Astrocyte of the spinal cord (primary cell): Measurements from ENCODE around the gene XRCC5.

Source experiments
- DNase-seq: peaks from one replicate; pipeline ENCODE4 v3.0.0; 2011; ENCODE audit warnings: low read depth, low spot score
- H3K4me3 ChIP-seq: 2 replicates; pipeline ENCODE4 v1.5.1; 2011; ENCODE audit warnings: low read depth, mild to moderate bottlenecking, low read length, moderate library complexity
- CTCF ChIP-seq: IDR thresholded peaks from 2 replicates; pipeline ENCODE4 v1.5.1; 2012; ENCODE audit warnings: low read depth, mild to moderate bottlenecking, low read length, inconsistent platforms
- in situ Hi-C: cut with HindIII; loops from 2 replicates; pipeline ENCODE4 v1.10.0; 2017; ENCODE audit warnings: low sequenced_read_pairs

XRCC5 gene

GRCh38 chr2:216119986-216120385 lies 10.8 kb downstream of the XRCC5 start:
- DNase-seq: no peak
- H3K4me3 ChIP-seq: no peak overlapping the region
- no peak for TF ChIP-seq CTCF
- in situ Hi-C loops: no loop called here

- no peak for TF ChIP-seq CTCF
- no peak overlapping the region for H3K4me3 ChIP-seq
- in situ Hi-C loops: no loop called here
- DNase-seq: no peak
Observed at GRCh38 chr2:216121255-216121654, 12.1 kb downstream of the XRCC5 start.

GRCh38 chr2:216126943-216127342 lies 17.8 kb downstream of the XRCC5 start:
- no peak overlapping the region for H3K4me3 ChIP-seq
- no peak for DNase-seq
- in situ Hi-C loops: no loop called here
- TF ChIP-seq CTCF: no peak

GRCh38 chr2:216130346-216130971 lies 21.3 kb downstream of the XRCC5 start:
- no peak overlapping the region for H3K4me3 ChIP-seq
- no peak for TF ChIP-seq CTCF
- in situ Hi-C loops: no loop called here
- no peak for DNase-seq

- TF ChIP-seq CTCF: no peak
- in situ Hi-C loops: no loop called here
- H3K4me3 ChIP-seq: no peak overlapping the region
- DNase-seq: no peak
Observed at GRCh38 chr2:216131175-216131926, 22.2 kb downstream of the XRCC5 start.

GRCh38 chr2:216132585-216132984 lies 23.4 kb downstream of the XRCC5 start:
- no peak overlapping the region for H3K4me3 ChIP-seq
- in situ Hi-C loops: no loop called here

More at GRCh38 chr2:216132585-216132984, 23.4 kb downstream of the XRCC5 start:
- no peak for DNase-seq
- no peak for TF ChIP-seq CTCF
